H9 (cell line): Measurements from ENCODE around the gene PCSK6. TPM values are rescaled to one million over a fixed set of nuclear protein-coding genes. Genes with fewer than 3 reads are reported as not detected.

Experiments used
- DNase-seq: peaks from one replicate; pipeline ENCODE4 v3.0.0-alpha.2; 2017
- H2AFZ ChIP-seq: one replicate; pipeline ENCODE4 v1.6.1; 2013; ENCODE audit warnings: mild to moderate bottlenecking, low read length, control low read depth, moderate library complexity
- H2AK5ac ChIP-seq: 2 replicates; pipeline ENCODE4 v1.6.1; 2013; ENCODE audit warnings: low read length, control low read depth, mixed read lengths; ENCODE audit not compliant: insufficient read length
- H2BK120ac ChIP-seq: one replicate; pipeline ENCODE4 v1.6.1; 2013; ENCODE audit warnings: low read depth, mild to moderate bottlenecking, low read length, control low read depth, inconsistent platforms; ENCODE audit not compliant: poor library complexity, severe bottlenecking
- H2BK12ac ChIP-seq: 2 replicates; pipeline ENCODE4 v1.6.1; 2013; ENCODE audit warnings: low read length, control low read depth, mixed read lengths, low read depth; ENCODE audit not compliant: insufficient read length
- H2BK15ac ChIP-seq: 2 replicates; pipeline ENCODE4 v1.6.1; 2013; ENCODE audit warnings: low read depth, low read length, control low read depth
- H2BK20ac ChIP-seq: one replicate; pipeline ENCODE4 v1.6.1; 2013; ENCODE audit warnings: low read depth, mild to moderate bottlenecking, low read length, control low read depth, inconsistent platforms; ENCODE audit not compliant: poor library complexity, severe bottlenecking
- H2BK5ac ChIP-seq: 2 replicates; pipeline ENCODE4 v1.6.1; 2013; ENCODE audit warnings: low read length, control low read depth, mixed read lengths; ENCODE audit not compliant: insufficient read length
- H3K14ac ChIP-seq: 2 replicates; pipeline ENCODE4 v1.6.1; 2013; ENCODE audit warnings: low read length, control low read depth; ENCODE audit not compliant: insufficient read depth
- H3K18ac ChIP-seq: 2 replicates; pipeline ENCODE4 v1.6.1; 2013; ENCODE audit warnings: low read depth, mild to moderate bottlenecking, mixed read lengths, low read length, control low read depth; ENCODE audit not compliant: insufficient read length
- H3K23ac ChIP-seq: 2 replicates; pipeline ENCODE4 v1.6.1; 2013; ENCODE audit warnings: low read length, control low read depth, mixed read lengths, low read depth; ENCODE audit not compliant: insufficient read length
- H3K23me2 ChIP-seq: 2 replicates; pipeline ENCODE4 v1.6.1; 2013; ENCODE audit warnings: low read depth, mild to moderate bottlenecking, mixed read lengths, low read length, control low read depth; ENCODE audit not compliant: insufficient read length, poor library complexity, severe bottlenecking
- H3K27ac ChIP-seq: 2 replicates; pipeline ENCODE4 v1.5.1; 2013; ENCODE audit warnings: low read length, control low read depth, mixed read lengths, low read depth; ENCODE audit not compliant: insufficient read length
- H3K27me3 ChIP-seq: 2 replicates; pipeline ENCODE4 v1.6.1; 2013; ENCODE audit warnings: low read length, control low read depth, inconsistent platforms; ENCODE audit not compliant: insufficient read depth
- H3K4ac ChIP-seq: 2 replicates; pipeline ENCODE4 v1.6.1; 2013; ENCODE audit warnings: low read depth, mild to moderate bottlenecking, control low read depth, inconsistent platforms, low read length, moderate library complexity
- H3K4me1 ChIP-seq: 2 replicates; pipeline ENCODE4 v1.6.1; 2013; ENCODE audit warnings: low read length, control low read depth, inconsistent platforms; ENCODE audit not compliant: insufficient read depth
- H3K4me2 ChIP-seq: 2 replicates; pipeline ENCODE4 v1.6.1; 2013; ENCODE audit warnings: low read length, control low read depth, mixed read lengths; ENCODE audit not compliant: insufficient read length, insufficient read depth
- H3K56ac ChIP-seq: 2 replicates; pipeline ENCODE4 v1.6.1; 2013; ENCODE audit warnings: low read depth, mild to moderate bottlenecking, mixed read lengths, low read length, control low read depth; ENCODE audit not compliant: insufficient read length
- H3K79me1 ChIP-seq: 2 replicates; pipeline ENCODE4 v1.6.1; 2013; ENCODE audit warnings: low read depth, mild to moderate bottlenecking, moderate library complexity, low read length, control low read depth, inconsistent platforms; ENCODE audit not compliant: insufficient read depth, poor library complexity, severe bottlenecking
- H3K79me2 ChIP-seq: 2 replicates; pipeline ENCODE4 v1.6.1; 2013; ENCODE audit warnings: low read length, control low read depth, inconsistent platforms; ENCODE audit not compliant: insufficient read depth
- H3K9ac ChIP-seq: 2 replicates; pipeline ENCODE4 v1.6.1; 2013; ENCODE audit warnings: low read length, control low read depth, mixed read lengths; ENCODE audit not compliant: insufficient read length; ENCODE audit errors: extremely low read depth
- H3K9me3 ChIP-seq: one replicate; pipeline ENCODE4 v1.6.1; 2013; ENCODE audit warnings: low read depth, low read length, inconsistent platforms; ENCODE audit not compliant: control insufficient read depth
- H3T11ph ChIP-seq: one replicate; pipeline ENCODE4 v1.6.1; 2013; ENCODE audit warnings: mild to moderate bottlenecking, low read length, control low read depth, inconsistent platforms
- H4K20me1 ChIP-seq: one replicate; pipeline ENCODE4 v1.6.1; 2013; ENCODE audit not compliant: control insufficient read depth, insufficient read length, insufficient read depth
- H4K5ac ChIP-seq: 2 replicates; pipeline ENCODE4 v1.6.1; 2013; ENCODE audit warnings: low read depth, mild to moderate bottlenecking, mixed read lengths, low read length, control low read depth; ENCODE audit not compliant: insufficient read length
- H4K8ac ChIP-seq: replicated peaks from 2 replicates; pipeline ENCODE4 v1.6.1; 2013; ENCODE audit warnings: low read length, control low read depth, mixed read lengths, low read depth; ENCODE audit not compliant: insufficient read length
- H4K91ac ChIP-seq: 2 replicates; pipeline ENCODE4 v1.6.1; 2013; ENCODE audit warnings: low read depth, mild to moderate bottlenecking, moderate library complexity, mixed read lengths, low read length, control low read depth; ENCODE audit not compliant: insufficient read length
- H3K27ac Mint-ChIP-seq, 3 experiments: 2 replicates in 2 of 3; 3 replicates in 1 of 3; pipeline ENCODE4 v1.8.0; 2020 to 2021; ENCODE audit warnings: mixed read lengths in 3 of 3, mild to moderate bottlenecking in 1 of 3, moderate library complexity in 1 of 3
- H3K27me3 Mint-ChIP-seq: 2 replicates; pipeline ENCODE4 v1.8.0; 2021; ENCODE audit warnings: low read depth, mild to moderate bottlenecking, moderate library complexity, mixed read lengths
- H3K36me3 Mint-ChIP-seq, 3 experiments: 2 replicates in 2 of 3; 3 replicates in 1 of 3; pipeline ENCODE4 v1.8.0; 2020 to 2021; ENCODE audit warnings: low read depth in 3 of 3, mixed read lengths in 3 of 3; ENCODE audit not compliant: insufficient read depth in 1 of 3
- H3K4me1 Mint-ChIP-seq, 2 experiments: 2 replicates each; pipeline ENCODE4 v1.8.0; 2020; ENCODE audit warnings: mixed read lengths in 2 of 2
- H3K4me3 Mint-ChIP-seq, 2 experiments: 2 replicates in 1 of 2; 3 replicates in 1 of 2; pipeline ENCODE4 v1.8.0; 2020 to 2021; ENCODE audit warnings: mild to moderate bottlenecking in 2 of 2, mixed read lengths in 2 of 2, moderate library complexity in 1 of 2
- H3K9me3 Mint-ChIP-seq, 2 experiments: 2 replicates in 1 of 2; 3 replicates in 1 of 2; pipeline ENCODE4 v1.8.0; 2020; ENCODE audit warnings: mild to moderate bottlenecking in 2 of 2, mixed read lengths in 2 of 2, moderate library complexity in 1 of 2
- CTCF ChIP-seq: fragments of 200-600 bp; sonication (generic); conservative IDR thresholded peaks from 3 replicates; pipeline ENCODE4 v1.8.0; 2021; ENCODE audit warnings: antibody characterized with exemption, mild to moderate bottlenecking
- WGBS: extraction: QIAGEN DNeasy Blood & Tissue Kit; methylation state at CpG from one replicate; pipeline ENCODE4 v1.1.7; 2013; ENCODE audit warnings: missing lambda C conversion rate, low lambda C conversion rate, mixed read lengths; ENCODE audit not compliant: insufficient read length; ENCODE audit errors: extremely low coverage; 5-methylcytosine and 5-hydroxymethylcytosine counted together
- total RNA-seq: library from RNA; stranded (reverse); gene quantifications from 2 replicates; pipeline ENCODE4 v1.2.1, GENCODE V29; 2021

PCSK6 gene
- total RNA-seq, 1 experiment from 2014 or later, result 4.0 TPM

GRCh38 chr15:101434032-101434920, 55.2 kb downstream of the PCSK6 start:
- no peak overlapping the region for H3K14ac ChIP-seq
- WGBS, result no CpG with 5 or more reads among the region's 21 CpGs
- H4K20me1 ChIP-seq, result no peaks in the 10 kb centered on the region
- no peak for TF ChIP-seq CTCF
- Mint-ChIP-seq H3K9me3 (no peaks in the 10 kb centered on the region; a peak in 1 of 5 replicates), H3K36me3 (no peaks in the 10 kb centered on the region; a peak in 1 of 7 replicates), H3K4me1 (peaks cover 27 to 37% of the 10 kb centered on the region in 2 experiments), H3K27ac (peak overlapping the region in 1 of 3 experiments; percentile 62; a peak in 2 of 7 replicates), H3K4me3 (no peak overlapping the region), H3K27me3 (peaks cover 27% of the 10 kb centered on the region)
- H3K4ac ChIP-seq, result no peak overlapping the region
- H3K18ac ChIP-seq, result no peak overlapping the region
- no peak overlapping the region for H3K23ac ChIP-seq
- H3K9me3 ChIP-seq, result no peaks in the 10 kb centered on the region
- no peak overlapping the region for H2BK5ac ChIP-seq
- no peak overlapping the region for H2AK5ac ChIP-seq
- H2AFZ ChIP-seq, result no peak overlapping the region
- no peak overlapping the region for H3K9ac ChIP-seq
- H2BK120ac ChIP-seq, result no peak overlapping the region
- H4K8ac ChIP-seq, result no peak overlapping the region
- no peak for DNase-seq
- H4K91ac ChIP-seq, result no peak overlapping the region
- H2BK20ac ChIP-seq, result no peak overlapping the region
- H4K5ac ChIP-seq, result no peak overlapping the region
- H3T11ph ChIP-seq, result no peak overlapping the region
- no peak overlapping the region for H3K4me2 ChIP-seq
- no peaks in the 10 kb centered on the region for H3K79me2 ChIP-seq
- no peak overlapping the region for H2BK15ac ChIP-seq
- H3K27me3 ChIP-seq, result no peaks in the 10 kb centered on the region
- H3K23me2 ChIP-seq, result no peaks in the 10 kb centered on the region
- no peak overlapping the region for H3K56ac ChIP-seq
- no peak overlapping the region for H2BK12ac ChIP-seq
- H3K79me1 ChIP-seq, result no peaks in the 10 kb centered on the region
- H3K27ac ChIP-seq, result no peak overlapping the region
- H3K4me1 ChIP-seq, result no peaks in the 10 kb centered on the region
